Transverse colon (tissue), 4 donors: ENCODE results near the gene CRYGD.
"Not testable (repeated sequence)": the region's sequence is repeated elsewhere in the genome, so short reads cannot be mapped to it uniquely, and the experiment has no call there.

Source experiments
- EP300 ChIP-seq: sonication (generic); formaldehyde crosslinking; IDR thresholded peaks from one replicate; pipeline ENCODE4 v1.6.1; 2017; ENCODE audit warnings: antibody characterized with exemption, low read depth
- POLR2AphosphoS5 ChIP-seq, 3 donors: sonication (generic); formaldehyde crosslinking; IDR thresholded peaks; one replicate each; pipeline ENCODE4 v1.6.1; 2016; ENCODE audit warnings: antibody characterized with exemption in 3 of 3
- TF ChIP-seq, protein P1 (sequence below), 5 experiments: fragments of 200-600 bp in 3 of 5; fragments of 450-650 bp in 2 of 5; sonication (generic) in 3 of 5; IDR thresholded peaks; 1 replicate in 2 of 5; 2 replicates in 3 of 5; pipeline ENCODE4 v1.5.1; 2016 to 2017; ENCODE audit warnings: antibody characterized with exemption in 5 of 5, inconsistent platforms in 3 of 5, mild to moderate bottlenecking in 2 of 5, moderate library complexity in 1 of 5

DNA sequence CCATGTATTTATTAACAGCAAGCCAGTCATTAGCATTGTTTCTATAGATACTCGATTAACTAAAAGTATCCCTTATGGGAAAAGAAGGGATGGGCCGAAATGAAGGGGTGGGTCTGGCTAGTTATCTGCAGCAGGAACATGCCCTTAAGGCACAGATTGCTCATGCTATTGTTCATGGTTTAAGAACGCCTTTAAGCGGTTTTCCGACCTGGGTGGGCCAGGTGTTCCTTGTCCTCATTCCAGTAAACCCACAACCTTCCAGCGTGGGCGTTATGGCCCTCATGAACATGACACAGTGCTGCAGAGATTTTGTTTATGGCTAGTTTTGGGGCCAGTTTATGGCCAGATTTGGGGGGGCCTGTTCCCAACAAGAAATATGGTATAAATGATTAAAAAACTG, 14.0 kb upstream of the CRYGD start:
- not testable (repeated sequence) for TF ChIP-seq POLR2AphosphoS5 (IDR thresholded peaks at IDR 0.05); EP300
- TF ChIP-seq, protein P1, sequence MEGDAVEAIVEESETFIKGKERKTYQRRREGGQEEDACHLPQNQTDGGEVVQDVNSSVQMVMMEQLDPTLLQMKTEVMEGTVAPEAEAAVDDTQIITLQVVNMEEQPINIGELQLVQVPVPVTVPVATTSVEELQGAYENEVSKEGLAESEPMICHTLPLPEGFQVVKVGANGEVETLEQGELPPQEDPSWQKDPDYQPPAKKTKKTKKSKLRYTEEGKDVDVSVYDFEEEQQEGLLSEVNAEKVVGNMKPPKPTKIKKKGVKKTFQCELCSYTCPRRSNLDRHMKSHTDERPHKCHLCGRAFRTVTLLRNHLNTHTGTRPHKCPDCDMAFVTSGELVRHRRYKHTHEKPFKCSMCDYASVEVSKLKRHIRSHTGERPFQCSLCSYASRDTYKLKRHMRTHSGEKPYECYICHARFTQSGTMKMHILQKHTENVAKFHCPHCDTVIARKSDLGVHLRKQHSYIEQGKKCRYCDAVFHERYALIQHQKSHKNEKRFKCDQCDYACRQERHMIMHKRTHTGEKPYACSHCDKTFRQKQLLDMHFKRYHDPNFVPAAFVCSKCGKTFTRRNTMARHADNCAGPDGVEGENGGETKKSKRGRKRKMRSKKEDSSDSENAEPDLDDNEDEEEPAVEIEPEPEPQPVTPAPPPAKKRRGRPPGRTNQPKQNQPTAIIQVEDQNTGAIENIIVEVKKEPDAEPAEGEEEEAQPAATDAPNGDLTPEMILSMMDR (IDR thresholded peaks at IDR 0.05): not testable (repeated sequence)
